ENCODE results near the gene VPS13C.
"Not testable (repeated sequence)": the region's sequence is repeated elsewhere in the genome, so short reads cannot be mapped to it uniquely, and the experiment has no call there.

The VPS13C gene

GRCh38 chr15:62035256-62035924 is 24.9 kb downstream of the VPS13C start:
- no peak for DNase-seq (ENCODE audit: low read depth in 2 of 2)

- DNase-seq (ENCODE audit: low read depth in 2 of 2) = no peak
Observed at GRCh38 chr15:62027916-62028315, 32.3 kb downstream of the VPS13C start.

- no peak for DNase-seq (ENCODE audit: low read depth in 2 of 2)
Observed at GRCh38 chr15:62027263-62027565, 33.0 kb downstream of the VPS13C start.

- no peak for DNase-seq (ENCODE audit: low read depth in 2 of 2)
Observed at GRCh38 chr15:62026487-62027262, 33.6 kb downstream of the VPS13C start.

- DNase-seq (ENCODE audit: low read depth in 2 of 2) = no peak
Observed at GRCh38 chr15:62021991-62022600, 38.2 kb downstream of the VPS13C start.

GRCh38 chr15:62020576-62021160 is 39.6 kb downstream of the VPS13C start:
- DNase-seq (ENCODE audit: low read depth in 2 of 2) = no peak

GRCh38 chr15:62005354-62005753 is 54.9 kb downstream of the VPS13C start:
- DNase-seq (ENCODE audit: low read depth in 2 of 2) = not testable (repeated sequence)

- no peak for DNase-seq (ENCODE audit: low read depth in 2 of 2)
Observed at GRCh38 chr15:61997786-61998185, 62.5 kb downstream of the VPS13C start.

GRCh38 chr15:61996056-61996635 is 64.1 kb downstream of the VPS13C start:
- no peak for DNase-seq (ENCODE audit: low read depth in 2 of 2)

GRCh38 chr15:61994216-61994615 is 66.0 kb downstream of the VPS13C start:
- DNase-seq (ENCODE audit: low read depth in 2 of 2) = no peak

GRCh38 chr15:61992518-61992917 is 67.7 kb downstream of the VPS13C start:
- no peak for DNase-seq (ENCODE audit: low read depth in 2 of 2)

GRCh38 chr15:61989667-61990066 is 70.6 kb downstream of the VPS13C start:
- no peak for DNase-seq (ENCODE audit: low read depth in 2 of 2)

- DNase-seq (ENCODE audit: low read depth in 2 of 2) = no peak
Observed at GRCh38 chr15:61987824-61988223, 72.4 kb downstream of the VPS13C start.

GRCh38 chr15:61983081-61983480 is 77.2 kb downstream of the VPS13C start:
- no peak for DNase-seq (ENCODE audit: low read depth in 2 of 2)

- DNase-seq (ENCODE audit: low read depth in 2 of 2) = no peak
Observed at GRCh38 chr15:61978225-61978624, 82.0 kb downstream of the VPS13C start.

GRCh38 chr15:61974759-61975158 is 85.5 kb downstream of the VPS13C start:
- no peak for DNase-seq (ENCODE audit: low read depth in 2 of 2)

- no peak for DNase-seq (ENCODE audit: low read depth in 2 of 2)
Observed at GRCh38 chr15:61974118-61974517, 86.1 kb downstream of the VPS13C start.

GRCh38 chr15:61951949-61952348 is 108.3 kb downstream of the VPS13C start:
- no peak for DNase-seq (ENCODE audit: low read depth in 2 of 2)

GRCh38 chr15:61946778-61947177 is 113.5 kb downstream of the VPS13C start:
- no peak for DNase-seq (ENCODE audit: low read depth in 2 of 2)

GRCh38 chr15:61943992-61944391 is 116.3 kb downstream of the VPS13C start:
- DNase-seq (ENCODE audit: low read depth in 2 of 2) = no peak

- DNase-seq (ENCODE audit: low read depth in 2 of 2) = no peak
Observed at GRCh38 chr15:61938249-61938648, 122.0 kb downstream of the VPS13C start.

GRCh38 chr15:61936528-61937195 is 123.6 kb downstream of the VPS13C start:
- no peak for DNase-seq (ENCODE audit: low read depth in 2 of 2)
